ENCODE data around the gene RAP1GAP2.
"Not testable (repeated sequence)": the region's sequence is repeated elsewhere in the genome, so short reads cannot be mapped to it uniquely, and the experiment has no call there.

Gene RAP1GAP2

DNA sequence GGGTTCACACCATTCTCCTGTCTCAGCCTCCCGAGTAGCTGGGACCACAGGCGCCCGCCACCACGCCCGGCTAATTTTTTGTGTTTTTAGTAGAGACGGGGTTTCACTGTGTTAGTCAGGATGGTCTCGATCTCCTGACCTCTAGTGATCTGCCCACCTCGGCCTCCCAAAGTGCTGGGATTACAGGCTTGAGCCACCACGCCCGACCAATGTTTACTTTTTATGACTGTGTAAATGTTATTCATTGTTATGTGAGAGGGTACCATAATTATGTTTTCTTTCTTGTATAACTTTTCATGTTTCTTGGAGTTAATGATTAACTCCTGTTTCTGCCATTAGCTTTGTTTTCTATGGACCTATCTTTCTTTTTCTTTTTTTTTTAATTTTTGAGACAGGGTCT is 94.5 kb downstream of the RAP1GAP2 start:
- not testable (repeated sequence) for DNase-seq

DNA sequence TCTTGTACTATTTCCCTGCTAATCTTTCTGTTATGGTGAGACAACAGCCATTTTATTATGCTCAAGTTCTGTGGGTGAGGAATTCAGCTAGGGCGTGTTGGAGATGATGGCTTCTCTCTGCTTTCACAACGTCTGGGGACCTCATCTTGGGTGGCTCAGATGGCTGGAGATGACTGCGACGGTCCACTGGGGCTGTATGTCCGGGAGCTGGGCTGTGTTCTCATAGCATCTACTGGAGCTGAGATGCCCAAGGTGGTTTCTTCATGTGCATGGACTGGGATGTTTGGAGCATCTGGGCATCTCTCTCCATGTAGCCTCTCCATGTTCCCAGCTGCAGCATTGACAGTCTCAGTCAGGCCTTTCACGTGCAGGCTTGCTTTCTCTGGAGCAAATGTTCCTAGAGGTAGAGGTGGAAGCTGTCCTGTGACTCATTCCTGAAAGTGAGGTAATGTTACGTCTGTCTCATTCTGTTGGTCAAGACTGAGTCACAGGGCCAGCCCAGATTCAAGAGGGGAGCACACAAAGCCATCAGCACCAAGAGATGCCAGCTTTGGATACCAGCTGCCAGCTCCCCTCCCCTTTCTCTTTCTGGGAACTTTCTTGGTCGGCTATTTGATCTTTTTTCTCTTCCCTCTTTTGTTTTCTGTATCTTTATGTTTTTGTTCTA is 96.2 kb downstream of the RAP1GAP2 start:
- DNase-seq: no peak

DNA sequence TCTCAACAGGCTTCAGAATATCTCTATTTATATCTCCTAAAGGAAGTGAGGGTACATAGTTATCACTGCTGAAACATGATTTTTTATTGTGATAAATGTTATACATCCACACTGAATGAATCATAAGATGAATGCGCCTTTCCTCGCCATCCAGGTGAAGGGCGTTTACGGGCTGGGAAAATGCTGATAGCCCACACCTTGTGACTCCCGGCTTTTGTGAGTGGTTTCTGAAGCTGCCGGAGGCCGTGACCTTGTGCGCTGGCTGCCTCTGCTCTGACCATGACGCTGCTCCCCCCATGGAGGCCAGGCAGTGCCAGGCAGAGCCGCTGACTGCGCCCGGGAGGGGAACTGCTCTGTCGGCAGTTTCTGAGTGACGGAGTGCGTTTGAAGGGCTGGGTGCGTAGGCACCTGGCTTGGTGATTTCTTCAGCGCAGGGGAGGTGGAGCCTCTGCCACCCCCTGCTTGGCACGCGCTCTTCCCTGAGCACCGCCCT is 97.2 kb downstream of the RAP1GAP2 start:
- no peak for DNase-seq

DNA sequence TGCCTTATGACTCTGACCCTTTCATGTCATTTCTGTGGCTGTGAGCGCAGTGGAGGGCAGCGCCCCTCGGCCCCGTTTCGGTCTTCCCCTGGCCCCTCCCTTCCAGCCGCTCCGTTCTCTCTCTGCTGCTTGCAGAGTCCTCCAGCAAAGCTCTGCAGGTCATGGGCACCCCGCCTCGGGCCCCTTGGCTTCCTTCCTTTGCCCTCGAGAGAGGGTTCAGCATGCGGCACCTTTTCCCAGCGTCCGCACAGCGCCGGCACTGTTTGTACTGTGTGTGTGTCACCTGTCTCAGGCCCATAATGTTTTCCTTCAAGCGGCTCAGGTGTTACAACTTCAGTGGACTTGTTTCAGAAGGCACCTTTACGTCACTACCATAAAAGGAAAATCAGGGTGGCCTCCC is 98.5 kb downstream of the RAP1GAP2 start:
- no peak for DNase-seq

DNA sequence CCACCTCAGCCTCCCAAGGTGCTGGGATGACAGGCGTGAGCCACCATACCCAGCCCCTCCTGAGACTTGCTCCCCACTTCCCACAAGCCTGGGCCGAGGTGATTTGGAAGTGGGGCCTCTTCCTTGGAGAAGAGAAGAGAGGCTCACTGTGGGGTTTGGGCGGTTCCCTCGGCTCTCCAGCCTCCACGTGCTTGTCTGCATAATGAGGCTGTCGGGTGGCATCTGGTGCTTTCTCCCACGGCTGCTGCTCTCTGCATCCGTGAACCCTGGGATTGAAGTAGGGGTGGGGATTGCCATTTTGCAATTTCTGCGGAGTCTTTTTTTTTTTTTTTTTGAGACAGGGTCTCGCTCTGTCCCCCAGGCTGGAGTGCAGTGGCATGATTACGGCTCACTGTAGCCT is 101.4 kb downstream of the RAP1GAP2 start:
- DNase-seq: no peak

DNA sequence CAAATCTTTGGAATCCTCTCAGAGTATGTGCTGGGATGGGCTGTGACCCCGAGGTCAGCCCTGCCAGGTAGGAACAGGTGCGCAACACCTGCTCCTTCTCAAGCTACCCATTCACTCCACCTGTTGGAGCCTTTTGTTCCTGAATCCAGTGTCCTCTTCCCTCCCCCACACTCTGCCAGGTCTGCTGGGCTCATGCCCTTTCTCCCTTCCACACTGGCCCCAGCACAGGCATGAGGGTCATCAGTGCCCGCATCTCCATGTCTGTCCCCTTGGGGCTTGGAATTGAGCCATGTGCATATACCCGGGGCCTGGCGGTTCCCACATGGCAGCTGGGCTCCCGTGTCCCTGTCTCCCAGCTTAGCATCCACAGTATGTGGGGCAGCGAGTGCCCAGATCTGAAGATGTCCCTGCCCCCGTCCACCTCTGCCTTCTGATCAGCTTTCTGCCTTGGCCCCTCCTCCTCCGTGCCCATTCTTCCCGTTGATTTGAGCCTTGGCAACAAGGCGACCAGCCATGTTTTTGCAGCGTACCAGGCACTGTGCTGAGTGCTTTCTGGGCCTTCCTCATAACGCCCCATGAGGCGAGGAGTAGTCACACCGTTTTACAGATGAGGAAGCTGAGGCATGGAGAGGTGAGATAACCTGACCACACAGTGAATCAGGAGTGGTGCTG is 102.2 kb downstream of the RAP1GAP2 start:
- DNase-seq: no peak

DNA sequence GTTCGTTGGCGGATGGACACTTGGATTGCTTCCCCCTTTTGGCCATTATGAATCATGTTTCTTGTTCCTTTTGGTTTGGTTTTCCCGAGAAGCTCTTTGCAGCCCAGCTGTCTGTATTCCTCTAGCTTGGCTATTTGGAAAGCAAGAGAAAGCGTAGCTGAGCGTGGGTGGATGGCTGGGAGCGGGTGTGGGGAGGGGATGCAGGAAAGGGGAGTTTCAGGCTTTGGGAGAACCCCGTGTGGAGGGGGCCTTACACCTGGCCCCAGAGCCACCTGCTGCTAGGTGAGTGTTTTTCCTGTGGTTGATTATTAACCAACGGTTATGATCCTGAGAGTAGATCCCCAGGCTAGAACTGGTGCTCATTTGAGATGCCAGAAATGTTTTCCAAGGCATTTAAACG is 103.7 kb downstream of the RAP1GAP2 start:
- DNase-seq: no peak

DNA sequence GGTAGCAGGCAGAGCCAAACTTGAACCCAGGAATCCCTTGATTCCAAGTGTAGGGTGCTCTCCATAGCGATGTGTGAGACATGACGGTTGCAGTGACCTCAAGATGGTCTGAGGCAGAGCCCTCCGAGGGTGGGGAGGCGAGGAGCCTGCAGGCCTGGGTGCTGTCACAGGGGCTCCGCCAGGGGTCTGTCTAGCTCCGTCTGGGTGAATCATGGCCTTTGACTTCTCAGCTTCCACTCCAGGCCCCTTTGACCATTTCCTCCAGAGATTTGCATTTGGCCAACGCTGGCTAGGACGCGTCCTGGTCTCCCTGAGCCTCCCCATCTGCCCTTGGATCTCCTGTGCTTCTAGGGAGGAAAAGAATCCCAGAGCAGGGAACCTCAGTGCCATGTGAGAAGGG is 104.6 kb downstream of the RAP1GAP2 start:
- DNase-seq: no peak

DNA sequence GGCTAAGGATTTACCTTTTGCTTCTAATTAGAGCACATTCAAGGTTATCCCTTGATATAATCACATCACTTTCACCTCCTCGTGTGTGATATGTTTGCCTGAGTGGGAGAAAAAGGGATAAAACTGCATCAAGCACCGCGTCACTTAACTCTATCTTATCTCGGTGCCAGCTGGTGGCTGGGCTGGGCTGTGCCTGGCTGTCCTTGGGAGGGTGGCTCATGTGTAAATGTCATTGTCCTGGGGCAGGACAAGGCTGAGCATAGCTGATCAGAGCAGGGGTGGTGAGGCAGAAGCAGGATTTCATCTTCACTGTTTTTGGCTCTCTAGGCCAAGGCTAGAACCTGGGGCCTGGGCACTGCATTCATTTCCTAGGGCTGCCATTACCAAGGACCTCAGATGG is 105.3 kb downstream of the RAP1GAP2 start:
- no peak for DNase-seq

DNA sequence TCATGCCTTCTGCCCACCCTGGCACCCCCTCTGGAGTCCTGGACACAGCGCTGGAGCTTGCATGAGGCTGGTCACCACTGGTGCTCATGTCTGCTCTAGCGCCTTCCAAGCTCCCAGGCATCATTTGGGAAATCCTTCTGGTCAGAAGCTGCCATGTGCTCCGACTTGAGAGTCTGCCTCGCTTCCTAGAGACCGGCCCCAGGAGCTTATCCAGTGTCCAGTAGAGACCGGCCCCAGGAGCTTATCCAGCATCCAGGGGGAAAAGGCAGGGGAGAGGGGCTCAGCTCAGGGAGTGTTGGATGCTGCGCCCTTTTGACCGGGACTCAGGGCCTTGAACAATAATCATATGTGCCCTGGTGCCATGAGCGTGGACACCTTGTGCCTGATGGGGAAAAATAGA is 106.3 kb downstream of the RAP1GAP2 start:
- DNase-seq: no peak

DNA sequence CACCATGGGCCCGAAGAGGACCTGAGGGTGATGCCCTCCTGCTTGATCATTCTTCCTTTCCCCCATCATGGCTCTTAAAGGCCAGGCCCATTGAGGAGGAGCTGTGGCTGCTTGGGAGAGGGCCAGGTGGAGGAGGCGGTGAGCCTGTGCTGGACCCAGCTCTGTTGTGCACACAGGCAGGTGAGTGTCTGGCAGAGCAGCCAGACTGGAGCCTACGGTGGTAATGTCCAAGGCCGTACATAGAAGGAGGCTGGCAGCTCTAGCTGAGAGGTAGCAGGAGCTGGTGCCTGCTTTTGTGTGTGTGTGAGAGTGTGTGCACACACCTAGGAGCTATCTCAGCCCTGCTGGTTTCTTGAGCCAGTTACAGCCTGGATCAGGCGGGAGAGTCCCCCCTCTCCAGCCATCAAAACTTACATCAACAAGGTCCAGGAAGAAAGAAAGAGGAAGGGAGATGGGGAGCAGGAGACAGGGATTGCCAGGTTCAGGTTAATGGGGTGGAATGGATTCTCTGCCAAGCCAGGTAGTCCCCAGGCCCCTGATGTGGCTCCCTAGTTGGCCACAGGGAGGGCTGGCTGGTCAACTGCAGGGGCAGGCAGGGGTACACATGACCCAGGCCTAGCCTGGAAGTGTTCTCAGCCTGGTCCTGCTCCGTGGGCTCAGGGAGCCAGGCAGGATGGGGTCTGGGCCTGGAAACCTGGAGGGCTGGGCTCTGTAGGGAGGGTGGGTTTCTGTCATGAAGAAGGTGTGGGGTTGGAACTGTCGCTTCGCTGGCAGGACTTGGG is 107.1 kb downstream of the RAP1GAP2 start:
- DNase-seq: no peak

DNA sequence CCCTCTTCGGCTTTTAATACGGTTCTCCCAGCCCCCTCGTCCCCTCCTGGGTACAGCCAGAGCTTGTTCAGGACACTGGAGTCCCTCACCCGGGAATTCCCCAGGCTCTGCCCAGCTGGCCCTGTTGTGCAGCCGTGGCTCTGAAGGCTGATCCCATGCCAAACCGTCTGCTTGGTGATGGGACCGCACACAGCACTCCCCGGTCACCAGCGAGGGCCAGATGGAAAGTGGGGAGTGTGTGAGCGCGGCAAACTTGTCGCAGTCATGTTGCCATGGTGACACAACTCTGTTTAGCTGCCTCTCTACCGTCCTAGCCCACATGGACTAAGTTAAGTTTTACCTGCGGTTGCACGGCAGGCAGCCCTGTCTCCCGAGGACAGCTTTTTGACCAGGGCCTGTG is 107.9 kb downstream of the RAP1GAP2 start:
- DNase-seq: no peak

DNA sequence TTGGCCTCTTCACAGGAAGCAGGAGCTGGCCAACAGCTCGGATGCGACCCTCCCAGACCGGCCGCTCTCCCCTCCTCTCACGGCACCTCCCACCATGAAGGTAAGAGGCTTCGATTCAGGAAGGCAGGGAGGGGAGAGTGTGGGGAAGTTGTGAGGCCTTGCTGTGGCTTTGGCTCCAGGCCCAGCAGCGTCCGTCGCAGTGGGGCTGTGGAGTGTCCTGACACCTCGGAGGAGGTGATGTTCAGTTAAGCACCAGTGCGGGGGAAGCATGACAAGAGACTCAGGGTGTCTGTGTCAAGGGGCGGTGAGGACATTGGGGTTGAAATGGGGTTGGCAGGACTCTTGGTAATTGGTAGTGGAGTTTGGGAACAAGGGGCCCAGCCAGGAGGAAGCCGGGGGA is 109.0 kb downstream of the RAP1GAP2 start:
- no peak for DNase-seq

DNA sequence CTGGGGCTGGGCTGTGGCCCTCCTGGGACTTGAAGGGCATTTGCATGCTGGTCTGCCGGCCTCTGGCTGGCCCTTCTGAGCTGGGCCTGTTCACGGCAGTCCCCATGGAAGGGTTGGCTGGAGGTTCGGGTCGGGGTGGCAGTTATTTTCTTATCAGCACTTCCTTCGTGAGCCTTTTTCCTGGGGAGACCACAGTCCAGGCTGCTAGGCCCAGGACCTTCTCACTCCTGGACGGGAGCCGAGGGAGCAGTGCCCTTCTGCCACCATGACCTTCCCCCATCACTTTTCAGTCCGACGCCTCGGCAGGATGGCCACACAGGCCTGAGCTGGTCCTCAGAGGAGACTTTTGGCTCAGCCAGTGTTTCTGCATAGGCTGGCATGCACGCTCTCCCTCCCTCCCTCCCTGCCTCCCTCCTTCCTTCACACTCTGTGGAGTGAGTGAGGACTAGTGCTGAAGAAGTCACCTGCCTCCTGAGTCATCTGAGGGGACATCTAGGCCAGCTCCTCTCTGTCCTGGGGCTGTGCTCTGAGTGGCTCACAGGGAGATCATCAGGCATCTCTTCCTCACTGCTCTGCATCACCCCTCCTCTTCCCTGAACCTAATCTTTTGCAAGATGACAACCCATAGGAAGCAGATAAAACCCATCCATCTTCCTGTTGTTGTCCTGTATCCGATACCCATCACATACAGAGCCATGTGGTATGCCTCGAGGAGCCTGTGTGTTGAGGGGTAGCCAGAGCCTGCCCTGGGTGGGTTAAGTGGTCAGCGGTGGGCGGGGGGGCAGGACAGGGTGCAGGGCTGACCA is 109.7 kb downstream of the RAP1GAP2 start:
- no peak for DNase-seq

DNA sequence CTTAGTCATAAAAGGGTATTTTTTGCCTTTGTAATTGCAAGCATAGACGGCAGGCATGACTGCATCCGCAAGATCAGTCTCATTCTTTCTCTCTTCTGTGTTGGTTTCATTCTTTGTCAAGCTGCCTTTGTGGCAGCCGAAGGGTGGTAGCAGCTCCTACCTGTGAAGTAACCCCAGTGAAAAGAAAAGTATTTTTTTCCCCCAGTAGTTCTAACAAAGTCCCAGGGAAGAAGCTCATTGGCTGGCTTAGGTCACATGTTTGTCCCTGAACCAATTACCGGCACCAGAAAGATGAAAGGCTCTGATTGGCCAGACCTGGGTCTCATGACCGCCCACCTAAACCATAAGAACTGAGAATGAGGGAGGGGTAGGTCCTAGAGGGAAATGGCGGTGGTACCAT is 110.7 kb downstream of the RAP1GAP2 start:
- DNase-seq: no peak

DNA sequence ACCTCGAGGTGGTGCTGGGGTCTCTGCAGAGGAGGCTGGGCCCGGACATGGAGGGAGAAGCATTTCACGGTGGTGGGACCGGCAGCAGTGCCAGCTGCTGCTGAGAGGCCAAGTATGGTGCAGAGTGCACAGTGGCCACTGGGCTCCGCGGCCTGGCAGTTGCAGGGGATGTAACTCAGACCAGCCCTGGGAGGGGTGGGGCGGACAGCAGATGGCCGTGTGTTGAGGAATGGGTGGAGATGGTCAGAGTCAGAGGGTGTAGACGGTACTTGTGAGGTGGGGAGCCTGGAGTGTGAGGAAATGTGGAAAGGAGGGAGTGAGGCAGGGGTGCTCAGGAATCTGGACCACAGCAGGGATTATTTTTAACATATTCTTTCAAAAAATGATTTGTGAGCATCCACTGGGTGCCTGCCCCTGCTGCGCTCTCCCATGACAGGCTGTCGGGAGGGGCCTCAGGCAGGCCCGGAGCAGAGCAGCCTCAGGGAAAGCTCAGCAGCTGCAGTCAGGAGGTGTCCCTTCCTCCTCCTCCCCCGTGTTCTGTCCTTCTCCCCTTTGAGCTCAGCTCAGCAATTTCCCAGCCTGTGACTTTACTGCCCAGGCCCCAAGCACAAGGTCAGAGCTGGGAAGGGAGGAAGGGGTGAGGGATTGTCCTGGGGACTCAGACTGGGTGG is 113.1 kb downstream of the RAP1GAP2 start:
- DNase-seq: no peak

DNA sequence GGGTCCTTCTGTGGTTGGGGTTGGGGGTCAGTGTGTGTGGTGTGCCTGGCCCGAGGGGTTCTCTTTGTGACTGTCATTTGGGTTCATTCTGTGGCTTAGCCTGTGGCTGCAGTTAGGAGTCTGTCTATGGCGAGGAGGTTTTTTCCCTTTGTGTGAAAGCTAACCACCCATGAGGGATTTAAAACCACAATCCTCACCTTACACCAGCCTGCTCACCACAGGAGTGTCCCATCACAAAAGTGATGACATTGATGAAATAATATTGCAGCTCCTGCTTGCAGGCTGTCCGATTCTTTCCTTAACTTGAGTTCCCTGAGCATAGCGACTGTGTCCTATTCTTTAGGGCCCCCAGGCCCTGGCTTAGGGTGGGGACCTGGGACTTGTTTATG is 113.6 kb downstream of the RAP1GAP2 start:
- DNase-seq: no peak

DNA sequence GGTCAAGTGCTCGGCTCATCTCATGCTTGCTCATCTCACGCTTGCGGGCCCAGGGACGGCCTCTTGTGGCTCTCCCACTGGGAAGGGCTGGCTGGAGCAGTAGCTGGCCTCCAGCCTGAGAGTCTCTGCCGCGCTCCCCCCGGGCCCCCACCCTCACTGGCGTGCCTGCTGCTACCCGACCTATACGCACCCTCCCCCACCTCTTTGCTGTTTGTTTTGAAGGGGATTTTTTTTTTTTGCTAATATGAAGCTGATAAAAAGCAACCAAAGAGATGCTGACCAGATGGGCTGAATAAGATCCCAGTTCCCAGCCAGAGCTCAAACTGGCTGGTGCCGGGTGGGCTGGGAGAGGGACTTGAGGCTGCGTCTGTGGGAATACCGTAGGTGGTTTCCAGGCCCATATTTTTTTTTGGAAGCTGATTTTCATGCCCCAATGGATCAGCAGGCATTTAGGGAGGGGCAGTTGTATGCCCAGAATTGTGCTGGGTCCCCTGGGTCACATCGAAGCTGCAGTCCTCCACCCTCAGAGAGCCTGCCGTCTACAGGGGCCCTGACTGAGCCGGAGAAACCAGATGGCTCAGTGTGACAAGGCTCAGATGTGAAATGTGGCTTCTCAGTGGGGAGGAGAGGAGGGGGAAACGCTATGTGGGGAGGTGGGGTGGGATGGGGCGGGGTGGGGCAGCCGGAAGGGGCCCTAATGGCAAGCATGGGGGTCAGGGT is 115.0 kb downstream of the RAP1GAP2 start:
- DNase-seq: no peak

DNA sequence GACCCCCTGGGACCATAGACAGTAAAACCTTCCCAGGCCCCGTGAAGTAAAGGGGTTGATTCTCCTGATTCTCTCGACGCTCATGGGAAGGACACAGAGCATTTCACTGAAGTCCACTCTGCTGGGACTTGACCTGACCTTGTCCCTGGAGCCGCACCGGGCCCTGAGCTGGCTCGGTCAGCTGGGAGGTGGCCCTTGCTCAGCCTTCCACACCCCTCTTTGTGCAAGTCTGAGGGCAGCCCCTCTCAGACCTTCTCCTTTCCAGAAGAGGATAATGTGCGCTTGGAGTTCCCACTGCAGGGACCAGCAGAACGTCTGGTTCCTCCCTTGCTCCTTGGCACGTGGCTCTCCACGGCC is 115.5 kb downstream of the RAP1GAP2 start:
- no peak for DNase-seq

DNA sequence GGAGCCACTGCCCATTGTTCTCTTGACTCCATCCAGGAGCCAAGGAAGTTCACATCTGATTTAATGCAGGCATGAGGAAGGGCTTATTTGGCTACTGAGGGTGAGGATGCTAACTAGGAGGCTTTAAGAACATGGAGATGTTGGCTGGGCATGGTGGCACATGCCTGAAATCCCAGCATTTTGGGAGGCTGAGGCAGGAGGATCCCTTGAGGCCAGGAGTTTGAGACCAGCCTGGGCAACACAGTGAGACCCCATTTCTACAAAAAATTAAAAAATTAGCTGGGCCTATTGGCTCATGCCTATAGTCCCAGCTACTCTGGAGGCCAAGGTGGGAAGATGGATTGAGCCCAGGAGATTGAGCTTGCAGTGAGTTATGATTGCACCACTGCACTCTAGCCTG is 116.5 kb downstream of the RAP1GAP2 start:
- no peak for DNase-seq

DNA sequence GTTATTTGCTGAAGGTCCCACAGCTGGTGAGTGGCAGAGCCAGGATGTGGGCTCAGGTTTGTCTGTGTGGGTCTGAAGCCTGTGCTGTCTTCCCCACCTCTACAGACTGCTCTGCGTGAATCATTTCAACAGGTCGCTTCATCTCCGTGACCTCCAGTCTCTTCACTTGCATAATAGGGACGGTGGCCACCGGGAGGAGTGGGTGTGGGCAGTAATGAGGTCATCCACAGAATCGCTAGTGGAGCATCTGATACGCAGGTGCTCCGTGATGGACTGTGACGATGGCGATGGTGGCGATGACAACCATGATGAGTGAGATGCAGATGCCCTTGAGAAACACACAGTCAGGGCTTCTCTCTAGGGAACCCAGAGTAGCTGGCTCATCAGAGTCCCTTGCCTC is 120.2 kb downstream of the RAP1GAP2 start:
- no peak for DNase-seq

DNA sequence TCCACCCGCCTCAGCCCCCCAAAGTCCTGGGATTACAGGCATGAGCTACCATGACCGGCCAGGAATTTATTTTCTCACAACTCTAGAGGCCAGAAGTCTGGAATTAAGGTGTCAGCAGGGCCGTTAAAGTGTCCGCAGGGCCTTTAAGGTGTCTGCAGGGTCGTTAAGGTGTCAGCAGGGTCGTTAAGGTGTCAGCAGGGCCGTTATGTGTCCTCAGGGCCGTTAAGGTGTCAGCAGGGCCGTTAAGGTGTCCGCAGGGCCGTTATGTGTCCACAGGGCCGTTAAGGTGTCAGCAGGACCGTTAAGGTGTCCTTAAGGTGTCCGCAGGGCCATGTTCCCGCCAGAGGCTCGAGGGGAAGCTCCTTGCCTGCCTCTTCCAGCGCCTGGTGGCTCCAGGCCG is 125.2 kb downstream of the RAP1GAP2 start:
- no peak for DNase-seq

All from activated CD8-positive, alpha-beta memory T cell treated with anti-CD3 and anti-CD28 coated beads for 24 hours (primary cell).